Stimulated activated CD4-positive, alpha-beta T cell treated with anti-CD3 and anti-CD28 coated beads, Interleukin-4, amount 100 ng/mL, for 48 hours (primary cell): ENCODE results near the gene PLA2G12B.
"Not testable (repeated sequence)": the region's sequence is repeated elsewhere in the genome, so short reads cannot be mapped to it uniquely, and the experiment has no call there.

Source experiments
- DNase-seq, 2 donors: peaks; one replicate each; pipeline ENCODE4 v3.0.0-alpha.2; 2020; ENCODE audit warnings: low read depth in 2 of 2

The PLA2G12B gene

DNA sequence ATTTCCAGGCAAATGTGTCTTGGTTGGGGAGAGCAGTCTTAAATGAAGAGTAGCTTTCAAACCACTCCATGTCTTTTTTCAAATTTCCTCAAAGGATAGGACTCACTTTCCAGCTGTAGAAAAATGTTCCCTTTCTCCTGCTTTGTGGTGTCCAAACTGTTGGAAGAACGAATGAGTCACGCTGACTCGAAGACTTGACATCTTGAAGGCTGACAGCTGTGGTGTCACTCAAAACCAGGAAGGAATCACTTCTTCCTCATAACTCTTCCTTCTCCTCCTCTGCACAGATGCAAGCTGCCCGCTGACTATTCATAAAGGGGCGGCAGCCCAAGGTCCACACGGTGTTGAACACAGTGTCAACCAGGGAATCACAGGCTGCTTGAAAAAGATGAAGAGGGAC is 19.2 kb downstream of the PLA2G12B start:
- DNase-seq: no peak

GRCh38 chr10:72932259-72933015 is 22.2 kb downstream of the PLA2G12B start:
- no peak for DNase-seq

DNA sequence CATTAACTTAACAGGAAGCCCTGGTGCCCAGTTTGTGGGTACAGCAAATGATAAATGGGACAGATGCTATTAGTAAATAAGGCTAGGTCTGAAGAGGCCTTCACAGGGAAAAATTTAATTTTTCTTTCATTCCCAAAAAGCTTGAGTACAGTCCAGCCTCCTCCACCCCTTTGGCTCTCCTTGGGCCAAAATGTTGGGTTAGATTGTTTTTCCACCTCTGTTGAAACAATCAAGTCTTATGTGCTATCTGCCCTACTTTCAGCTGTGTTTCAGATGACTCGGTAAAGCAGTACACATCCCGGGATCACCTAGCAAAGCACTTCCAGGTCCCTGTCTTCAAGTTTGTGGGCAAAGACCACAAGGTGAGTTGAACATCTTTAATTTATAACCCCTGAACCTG is 24.3 kb downstream of the PLA2G12B start:
- DNase-seq: no peak

DNA sequence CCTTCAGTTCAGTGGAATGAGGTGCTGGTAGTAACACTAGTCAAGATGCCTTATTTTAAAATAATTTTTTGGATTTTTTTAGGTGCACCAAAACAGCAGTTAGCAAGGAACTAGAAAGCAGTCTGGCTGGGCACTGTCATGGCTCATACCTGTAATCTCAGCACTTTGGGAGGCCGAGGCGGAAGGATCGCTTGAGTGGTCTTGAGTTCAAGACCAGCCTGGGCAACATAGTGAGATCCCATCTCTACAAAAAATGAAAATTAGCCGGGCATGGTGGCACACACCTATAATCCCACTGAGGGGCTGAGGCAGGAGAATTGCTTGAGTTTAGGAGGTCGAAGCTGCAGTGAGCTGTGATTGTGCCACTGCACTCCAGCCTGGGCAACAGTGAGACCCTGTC is 25.8 kb downstream of the PLA2G12B start:
- no peak for DNase-seq

DNA sequence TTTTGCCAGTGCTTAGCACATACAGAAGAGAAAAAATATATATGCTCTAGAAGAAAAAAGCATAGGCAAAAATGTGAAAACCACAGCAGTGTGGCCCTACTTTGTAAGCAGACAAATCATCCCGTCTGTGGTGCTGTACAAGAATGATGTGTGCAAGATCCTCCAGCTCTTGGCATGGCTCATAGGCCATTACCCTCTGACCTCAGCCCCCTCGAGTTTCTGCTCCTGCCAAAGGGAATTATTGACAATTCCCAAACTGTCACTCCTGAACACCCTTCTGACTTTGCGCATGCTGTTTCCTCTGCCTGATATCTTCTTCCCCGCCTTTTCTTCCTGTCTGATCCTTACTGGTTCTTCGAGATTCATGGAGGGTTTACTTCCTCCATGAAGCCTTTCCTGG is 27.1 kb downstream of the PLA2G12B start:
- DNase-seq: no peak

GRCh38 chr10:72925951-72926465 is 28.6 kb downstream of the PLA2G12B start:
- DNase-seq: no peak

GRCh38 chr10:72924351-72924750 is 30.3 kb downstream of the PLA2G12B start:
- no peak for DNase-seq

GRCh38 chr10:72921147-72921683 is 33.4 kb downstream of the PLA2G12B start:
- not testable (repeated sequence) for DNase-seq

- DNase-seq: no peak
Measured at GRCh38 chr10:72918352-72918751, 36.3 kb downstream of the PLA2G12B start.

DNA sequence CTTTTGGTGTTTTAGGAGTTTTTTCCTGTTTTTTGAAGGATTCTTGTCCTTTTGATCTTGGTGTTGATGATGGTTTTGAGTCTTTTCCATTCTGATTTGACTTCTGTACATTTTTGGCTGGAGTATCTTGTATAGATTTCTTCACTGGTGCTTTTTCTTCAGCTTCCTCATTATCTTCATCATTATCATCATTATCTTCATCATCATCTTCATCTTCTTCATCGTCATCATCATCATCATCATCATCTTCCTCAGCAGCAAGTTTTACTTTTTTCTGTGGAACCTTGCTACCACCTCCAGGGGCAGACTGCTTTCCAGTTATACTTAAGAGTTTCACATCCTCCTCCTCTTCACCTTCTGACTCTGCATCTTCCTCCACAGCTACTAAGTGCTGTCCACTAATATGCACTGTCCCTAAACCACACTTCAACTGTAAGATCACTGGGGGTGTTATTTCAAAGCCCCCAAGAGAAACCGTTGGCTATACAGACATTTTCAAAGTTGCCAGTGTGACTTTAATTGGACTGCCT is 36.7 kb downstream of the PLA2G12B start:
- DNase-seq: not testable (repeated sequence)

DNA sequence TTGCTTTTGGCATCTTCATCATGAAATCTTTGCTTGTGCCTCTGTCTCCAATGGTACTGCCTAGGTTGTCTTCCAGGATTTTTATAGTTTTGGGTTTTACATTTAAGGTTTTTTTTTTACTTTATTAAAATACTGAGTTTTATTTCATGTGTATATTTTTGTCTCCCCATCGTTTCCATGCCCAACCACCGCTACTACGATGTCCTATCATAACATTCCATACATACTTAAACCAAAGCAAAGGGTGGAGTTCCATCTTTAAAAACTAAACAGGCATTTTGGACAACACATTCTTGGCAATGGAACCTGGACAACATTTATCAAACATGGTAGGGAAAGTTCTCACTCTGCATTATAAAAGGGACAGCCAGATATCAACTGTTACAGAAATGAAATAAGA is 37.4 kb downstream of the PLA2G12B start:
- not testable (repeated sequence) for DNase-seq

GRCh38 chr10:72913287-72913686 is 41.3 kb downstream of the PLA2G12B start:
- no peak for DNase-seq

DNA sequence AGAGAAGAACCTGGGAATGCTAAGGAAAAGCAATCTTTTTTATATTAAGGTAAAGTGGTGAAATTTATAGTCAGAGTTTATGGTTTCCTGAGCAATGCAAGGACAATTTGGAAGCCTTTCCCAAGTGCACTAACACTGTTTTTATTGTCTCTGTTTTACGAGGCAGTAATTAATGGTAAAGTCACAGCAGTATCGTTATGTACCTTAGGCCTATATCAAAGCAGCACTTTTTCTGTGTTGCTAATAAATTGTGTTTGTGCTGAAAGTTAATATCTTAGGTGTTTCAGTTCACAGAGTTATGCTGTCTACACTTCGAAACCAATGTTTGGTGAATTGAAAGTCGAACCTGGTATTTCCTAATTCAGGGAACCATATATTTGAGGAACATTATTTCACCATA is 41.9 kb downstream of the PLA2G12B start:
- no peak for DNase-seq

DNA sequence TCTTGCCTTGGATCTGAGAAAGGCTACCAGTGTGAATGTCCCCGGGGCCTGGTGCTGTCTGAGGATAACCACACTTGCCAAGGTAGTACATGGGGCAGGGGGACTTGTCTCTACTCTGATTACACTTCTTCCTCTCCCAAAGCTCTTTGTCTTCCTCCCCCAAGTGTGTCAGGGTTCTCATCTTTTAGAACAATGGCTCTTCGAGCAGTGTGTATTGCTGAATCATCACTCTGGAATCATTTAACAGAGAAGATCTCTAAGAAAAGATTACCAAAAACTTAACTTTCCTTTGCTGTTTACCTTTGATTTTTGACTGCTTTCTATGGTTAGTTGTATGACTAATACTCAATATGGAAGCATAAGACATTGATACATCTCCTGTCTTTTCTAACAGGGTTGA is 42.8 kb downstream of the PLA2G12B start:
- no peak for DNase-seq

GRCh38 chr10:72910705-72911104 is 43.9 kb downstream of the PLA2G12B start:
- no peak for DNase-seq

- no peak for DNase-seq
Measured at GRCh38 chr10:72906446-72906845, 48.2 kb downstream of the PLA2G12B start.

GRCh38 chr10:72904806-72905205 is 49.8 kb downstream of the PLA2G12B start:
- DNase-seq: no peak

- not testable (repeated sequence) for DNase-seq
Measured at GRCh38 chr10:72903941-72904446, 50.6 kb downstream of the PLA2G12B start.

- DNase-seq: no peak
Measured at GRCh38 chr10:72899545-72899944, 55.1 kb downstream of the PLA2G12B start.

DNA sequence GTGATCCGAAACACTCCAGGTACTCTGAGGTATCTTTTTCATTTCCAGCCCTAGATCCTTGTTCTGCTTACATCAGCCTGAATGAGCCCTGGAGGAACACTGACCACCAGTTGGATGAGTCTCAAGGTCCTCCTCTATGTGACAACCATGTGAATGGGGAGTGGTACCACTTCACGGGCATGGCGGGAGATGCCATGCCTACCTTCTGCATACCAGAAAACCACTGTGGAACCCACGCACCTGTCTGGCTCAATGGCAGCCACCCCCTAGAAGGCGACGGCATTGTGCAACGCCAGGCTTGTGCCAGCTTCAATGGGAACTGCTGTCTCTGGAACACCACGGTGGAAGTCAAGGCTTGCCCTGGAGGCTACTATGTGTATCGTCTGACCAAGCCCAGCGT is 56.0 kb downstream of the PLA2G12B start:
- no peak for DNase-seq

GRCh38 chr10:72895236-72895850 is 59.3 kb downstream of the PLA2G12B start:
- DNase-seq: no peak

GRCh38 chr10:72893136-72893798 is 61.3 kb downstream of the PLA2G12B start, which contains the start of gene OIT3:
Gene OIT3 (plus strand): TSS chr10:72893739. CDS start chr10:72893799, 60 bp downstream.
- DNase-seq: no peak
